HepG2 (cell line): ENCODE measurements around the gene SELENOI. TPM values are rescaled to one million over a fixed set of nuclear protein-coding genes. Genes with fewer than 3 reads are reported as not detected.
"Not testable (repeated sequence)": the region's sequence is repeated elsewhere in the genome, so short reads cannot be mapped to it uniquely, and the experiment has no call there.

Source experiments
- ATAC-seq: fragments of 200-7000 bp; cut with Tn5 transposase; 3 replicates; pipeline ENCODE4 v1.9.1; 2020; ENCODE audit warnings: mild to moderate bottlenecking, moderate library complexity
- BruUV-seq: library from RNA; stranded (reverse); fragments of 400-500 nt; replicated peaks from 2 replicates; lab custom pipeline; 2021; lab: Mats Ljungman, UMichigan
- CTCF ChIA-PET: fragments of 300-600 bp; formaldehyde crosslinking; extraction: SDS; loops from one replicate; lab custom pipeline; 2021; ENCODE audit warnings: low total read pairs, inconsistent platforms, low intra/inter-chr PET ratio; lab: Yijun Ruan, JAX
- POLR2A ChIA-PET: fragments of 350-600 bp; sonication (Branson Sonifier 250); formaldehyde crosslinking; loops from one replicate; lab custom pipeline; 2020; ENCODE audit warnings: antibody characterized with exemption, inconsistent platforms; lab: Yijun Ruan, JAX
- DNase-seq: peaks from one replicate; pipeline ENCODE4 v3.0.0-alpha.2; 2015; ENCODE audit warnings: low spot score
- FAIRE-seq: peaks from 3 replicates; lab custom pipeline; 2011; peaks lifted over from hg19 to GRCh38; lab: Jason Lieb, UNC
- H2AFZ ChIP-seq: one replicate; pipeline ENCODE4 v1.6.1; 2011; ENCODE audit warnings: low read length, inconsistent platforms
- H3K27ac ChIP-seq: fragments of 300-600 bp; 3 replicates; pipeline ENCODE4 v1.8.0; 2011; ENCODE audit warnings: mixed run types, mild to moderate bottlenecking, mixed read lengths, low read length, inconsistent platforms; ENCODE audit not compliant: insufficient read depth; ENCODE audit errors: extremely low read length
- H3K27me3 ChIP-seq, 2 experiments: fragments of 200-600 bp in 1 of 2; 2 replicates in 1 of 2; 3 replicates in 1 of 2; pipeline versions ENCODE4 v1.6.0 to v1.8.0; 2011; ENCODE audit warnings: low read length in 2 of 2, mild to moderate bottlenecking in 2 of 2, moderate library complexity in 2 of 2, inconsistent platforms in 1 of 2; ENCODE audit not compliant: insufficient read depth in 2 of 2, control insufficient read depth in 1 of 2
- H3K36me3 ChIP-seq, 2 experiments: fragments of 200-600 bp in 1 of 2; replicated peaks in 1 of 2; 2 replicates in 1 of 2; 3 replicates in 1 of 2; pipeline versions ENCODE4 v1.5.1 to v1.8.0; 2011; ENCODE audit warnings: low read length in 2 of 2, inconsistent platforms in 1 of 2; ENCODE audit not compliant: insufficient read depth in 2 of 2, control insufficient read depth in 1 of 2
- H3K4me1 ChIP-seq: 2 replicates; pipeline ENCODE4 v1.5.1; 2012; ENCODE audit warnings: low read length, inconsistent platforms; ENCODE audit not compliant: insufficient read depth
- H3K4me2 ChIP-seq: 2 replicates; pipeline ENCODE4 v1.6.0; 2011; ENCODE audit warnings: low read depth, low read length, inconsistent platforms
- H3K4me3 ChIP-seq, 3 experiments: fragments of 200-600 bp in 1 of 3; sonication (generic), shearing (Covaris generic) in 1 of 3; replicated peaks in 1 of 3; 2 replicates each; pipeline ENCODE4 v1.5.1; 2011 to 2016; ENCODE audit warnings: low read length in 3 of 3, inconsistent platforms in 2 of 3, low read depth in 2 of 3, mild to moderate bottlenecking in 2 of 3, control low read depth in 1 of 3, mixed read lengths in 1 of 3; ENCODE audit not compliant: insufficient read depth in 1 of 3
- H3K79me2 ChIP-seq: one replicate; pipeline ENCODE4 v1.6.1; 2011; ENCODE audit warnings: low read length, inconsistent platforms; ENCODE audit not compliant: insufficient read depth
- H3K9ac ChIP-seq: 2 replicates; pipeline ENCODE4 v1.6.0; 2011; ENCODE audit warnings: mild to moderate bottlenecking, low read depth, low read length, inconsistent platforms; ENCODE audit not compliant: insufficient read depth
- H3K9me3 ChIP-seq: 2 replicates; pipeline ENCODE4 v1.5.1; 2012; ENCODE audit warnings: mild to moderate bottlenecking, low read length
- H4K20me1 ChIP-seq: 2 replicates; pipeline ENCODE4 v1.6.0; 2011; ENCODE audit warnings: inconsistent platforms, mild to moderate bottlenecking, low read length, moderate library complexity; ENCODE audit not compliant: insufficient read depth
- GFI1 ChIP-seq: sonication (generic); formaldehyde crosslinking; IDR thresholded peaks from 2 replicates; pipeline ENCODE4 v1.5.0; 2020; ENCODE audit warnings: missing genetic modification reagents, mild to moderate bottlenecking, borderline replicate concordance
- HDAC1 ChIP-seq: sonication (generic); formaldehyde crosslinking; IDR thresholded peaks from 2 replicates; pipeline ENCODE4 v1.5.1; 2020; ENCODE audit warnings: mild to moderate bottlenecking, missing genetic modification reagents
- SALL1 ChIP-seq: sonication (generic); formaldehyde crosslinking; IDR thresholded peaks from 2 replicates; pipeline ENCODE4 v1.8.0; 2022; ENCODE audit warnings: mild to moderate bottlenecking, missing genetic modification reagents
- WGBS: methylation state at CpG from one replicate; pipeline ENCODE4 v1.1.6; 2017; ENCODE audit warnings: low lambda C conversion rate; 5-methylcytosine and 5-hydroxymethylcytosine counted together
- in situ Hi-C: cut with HindIII; loops from 2 replicates; pipeline ENCODE4 v1.10.0; 2017; ENCODE audit warnings: low pct_unique_long_range_greater_than_20kb; ENCODE audit not compliant: extremely low pct_ligation_motif_present
- intact Hi-C: fragments of 100-400 bp; cut with micrococcal nuclease; formaldehyde crosslinking; loops from one replicate; pipeline ENCODE4 v1.10.0; 2022; ENCODE audit not compliant: unreplicated experiment
- polyA plus RNA-seq, 8 experiments: library from polyadenylated mRNA; depleted of rRNA in 3 of 8; stranded (reverse) in 7 of 8; unstranded in 1 of 8; fragments of >200 nt; fragmentation: Illumina TruSeq in 4 of 8; extraction: Trizol in 4 of 8; gene quantifications; 2 replicates each; pipeline versions ENCODE4 v1.2.1 to v1.2.3, GENCODE V29; 2011 to 2016; ENCODE audit warnings: low read depth in 4 of 8, missing spikeins in 1 of 8, mixed read lengths in 1 of 8; ENCODE audit not compliant: insufficient read depth in 1 of 8
- total RNA-seq, 5 experiments: library from RNA; depleted of rRNA; stranded (reverse); fragments of >200 nt; fragmentation: Illumina TruSeq; extraction: Trizol; gene quantifications; 2 replicates each; pipeline ENCODE4 v1.2.3, GENCODE V29; 2016; ENCODE audit warnings: low read depth in 1 of 5
- TF ChIP-seq, protein P1 (sequence below): sonication (generic); formaldehyde crosslinking; IDR thresholded peaks from 2 replicates; pipeline ENCODE4 v1.4.0; 2020; ENCODE audit warnings: mild to moderate bottlenecking, missing genetic modification reagents
- TF ChIP-seq, protein P2 (sequence below): sonication (generic); formaldehyde crosslinking; conservative IDR thresholded peaks from 2 replicates; pipeline ENCODE4 v1.8.1; 2023; ENCODE audit warnings: missing genetic modification reagents
- TF ChIP-seq, protein P3 (sequence below): sonication (generic); formaldehyde crosslinking; IDR thresholded peaks from 2 replicates; pipeline ENCODE4 v1.5.0; 2020; ENCODE audit warnings: mild to moderate bottlenecking, missing genetic modification reagents

Gene SELENOI
- total and polyA plus RNA-seq, 2 of the 13 experiments (the other 11 are each of a cell fraction or from before 2014, with no cell fraction given) = 27.7 to 60.3 TPM

DNA sequence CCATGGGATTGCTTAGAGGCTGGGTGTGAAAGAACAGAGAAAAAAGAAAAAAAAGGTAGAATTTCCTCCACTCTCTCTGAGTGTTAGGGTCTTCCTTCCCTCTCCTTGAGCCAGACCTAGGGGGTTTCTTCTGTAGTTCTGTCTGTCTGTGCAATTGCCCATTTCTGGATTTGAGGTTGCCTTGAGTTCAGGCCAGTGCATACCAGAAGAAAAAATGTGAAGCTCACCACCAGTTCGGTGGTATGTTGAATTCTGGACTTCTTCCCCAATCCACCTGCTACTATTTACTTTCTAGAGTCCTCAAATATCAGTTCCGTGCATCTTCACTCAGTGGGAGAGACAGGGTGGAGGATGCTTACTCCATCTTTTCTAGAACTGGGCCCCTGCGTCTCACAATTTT lies 15.3 kb upstream of the SELENOI start:
- peak; percentile 44 for FAIRE-seq
- peaks cover 30% of the 10 kb centered on the region for H3K4me1 ChIP-seq
- ATAC-seq = peak; percentile 37
- intact Hi-C loops = loop anchor here (1.0 to 5.0 kb wide), 3 partner anchors 14 to 127 kb away; no protein-coding TSS in a partner anchor
- no peaks in the 10 kb centered on the region for H4K20me1 ChIP-seq
- ChIA-PET CTCF (interaction anchor here (0.7 to 1.8 kb wide), 4 partner anchors 15 to 379 kb away, joined by 3 to 10 read pairs (median 6); no protein-coding TSS in a partner anchor), POLR2A (interaction anchor here (1.4 kb wide), 1 partner anchor 15 kb away, joined by 7 read pairs; the partner anchor contains the start of gene SELENOI)
- H3K27ac ChIP-seq = no peak overlapping the region
- WGBS = 20% methylated on average over 3 of the region's 3 CpGs
- no peak overlapping the region for H2AFZ ChIP-seq
- H3K27me3 ChIP-seq = no peaks in the 10 kb centered on the region; a peak in 1 of 5 replicates
- no peak overlapping the region for H3K9ac ChIP-seq
- in situ Hi-C loops = loop anchor here (5.0 to 25.0 kb wide), 2 partner anchors 93 to 343 kb away; partner anchors contain the start of gene KIF3C
- H3K79me2 ChIP-seq = no peaks in the 10 kb centered on the region
- TF ChIP-seq, protein P1, sequence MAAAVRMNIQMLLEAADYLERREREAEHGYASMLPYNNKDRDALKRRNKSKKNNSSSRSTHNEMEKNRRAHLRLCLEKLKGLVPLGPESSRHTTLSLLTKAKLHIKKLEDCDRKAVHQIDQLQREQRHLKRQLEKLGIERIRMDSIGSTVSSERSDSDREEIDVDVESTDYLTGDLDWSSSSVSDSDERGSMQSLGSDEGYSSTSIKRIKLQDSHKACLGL = no peak
- 0 out of 2 replicates have a peak, but pooled peaks have one; percentile 29 for TF ChIP-seq HDAC1 (CRISPR knock-in tag)
- TF ChIP-seq, protein P2, sequence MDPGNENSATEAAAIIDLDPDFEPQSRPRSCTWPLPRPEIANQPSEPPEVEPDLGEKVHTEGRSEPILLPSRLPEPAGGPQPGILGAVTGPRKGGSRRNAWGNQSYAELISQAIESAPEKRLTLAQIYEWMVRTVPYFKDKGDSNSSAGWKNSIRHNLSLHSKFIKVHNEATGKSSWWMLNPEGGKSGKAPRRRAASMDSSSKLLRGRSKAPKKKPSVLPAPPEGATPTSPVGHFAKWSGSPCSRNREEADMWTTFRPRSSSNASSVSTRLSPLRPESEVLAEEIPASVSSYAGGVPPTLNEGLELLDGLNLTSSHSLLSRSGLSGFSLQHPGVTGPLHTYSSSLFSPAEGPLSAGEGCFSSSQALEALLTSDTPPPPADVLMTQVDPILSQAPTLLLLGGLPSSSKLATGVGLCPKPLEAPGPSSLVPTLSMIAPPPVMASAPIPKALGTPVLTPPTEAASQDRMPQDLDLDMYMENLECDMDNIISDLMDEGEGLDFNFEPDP (CRISPR knock-in tag) = 0 out of 2 replicates have a peak, but pooled peaks have one; percentile 54
- H3K4me2 ChIP-seq = peak overlapping the region; percentile 41
- no peaks in the 10 kb centered on the region for H3K9me3 ChIP-seq
- no peak overlapping the region for H3K4me3 ChIP-seq
- no peaks in the 10 kb centered on the region for H3K36me3 ChIP-seq
- no peak for DNase-seq
- no TSS peak for BruUV-seq

DNA sequence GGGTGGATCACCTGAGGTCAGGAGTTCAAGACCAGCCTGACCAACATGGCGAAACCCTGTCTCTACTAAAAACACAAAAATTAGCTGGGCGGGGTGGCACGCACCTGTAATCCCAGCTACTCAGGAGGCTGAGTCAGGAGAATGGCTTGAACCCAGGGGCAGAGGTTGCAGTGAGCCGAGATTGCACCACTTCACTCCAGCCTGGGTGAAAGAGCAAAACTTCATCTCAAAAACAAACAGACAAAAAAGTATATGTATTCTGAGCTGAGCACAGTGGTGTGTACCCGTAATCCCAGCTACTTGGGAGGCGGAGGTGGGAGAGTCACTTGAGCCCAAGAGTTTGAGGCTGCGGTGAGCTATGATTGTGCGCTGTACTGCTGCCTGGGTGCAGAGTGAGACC lies 14.6 kb upstream of the SELENOI start:
- BruUV-seq, H3K9me3 ChIP-seq, H3K4me2 ChIP-seq, H3K27me3 ChIP-seq, DNase-seq, H2AFZ ChIP-seq, H3K36me3 ChIP-seq, H3K27ac ChIP-seq, H3K9ac ChIP-seq, ATAC-seq, H3K4me3 ChIP-seq, H3K79me2 ChIP-seq, H4K20me1 ChIP-seq, FAIRE-seq: not testable (repeated sequence)
- WGBS = 48% methylated on average over 8 of the region's 8 CpGs
- ChIA-PET POLR2A (interaction anchor here (1.4 kb wide), 1 partner anchor 15 kb away, joined by 7 read pairs; the partner anchor contains the start of gene SELENOI), CTCF (interaction anchor here (1.8 kb wide), 1 partner anchor 138 kb away, joined by 4 read pairs; no protein-coding TSS in a partner anchor)
- peaks cover 30% of the 10 kb centered on the region for H3K4me1 ChIP-seq
- intact Hi-C loops (loop anchor here (2.0 to 5.0 kb wide), 2 partner anchors 15 to 126 kb away; no protein-coding TSS in a partner anchor), in situ Hi-C loops (loop anchor here (5.0 to 25.0 kb wide), 2 partner anchors 94 to 344 kb away; partner anchors contain the start of gene KIF3C)
- TF ChIP-seq SALL1 (CRISPR knock-in tag) (peak; percentile 39; the same call in 1 of the 2 replicates), GFI1 (CRISPR knock-in tag) (0 out of 2 replicates have a peak, but pooled peaks have one; percentile 25)
- TF ChIP-seq, protein P3, sequence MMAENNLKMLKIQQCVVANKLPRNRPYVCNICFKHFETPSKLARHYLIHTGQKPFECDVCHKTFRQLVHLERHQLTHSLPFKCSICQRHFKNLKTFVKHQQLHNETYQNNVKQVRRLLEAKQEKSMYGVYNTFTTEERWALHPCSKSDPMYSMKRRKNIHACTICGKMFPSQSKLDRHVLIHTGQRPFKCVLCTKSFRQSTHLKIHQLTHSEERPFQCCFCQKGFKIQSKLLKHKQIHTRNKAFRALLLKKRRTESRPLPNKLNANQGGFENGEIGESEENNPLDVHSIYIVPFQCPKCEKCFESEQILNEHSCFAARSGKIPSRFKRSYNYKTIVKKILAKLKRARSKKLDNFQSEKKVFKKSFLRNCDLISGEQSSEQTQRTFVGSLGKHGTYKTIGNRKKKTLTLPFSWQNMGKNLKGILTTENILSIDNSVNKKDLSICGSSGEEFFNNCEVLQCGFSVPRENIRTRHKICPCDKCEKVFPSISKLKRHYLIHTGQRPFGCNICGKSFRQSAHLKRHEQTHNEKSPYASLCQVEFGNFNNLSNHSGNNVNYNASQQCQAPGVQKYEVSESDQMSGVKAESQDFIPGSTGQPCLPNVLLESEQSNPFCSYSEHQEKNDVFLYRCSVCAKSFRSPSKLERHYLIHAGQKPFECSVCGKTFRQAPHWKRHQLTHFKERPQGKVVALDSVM (CRISPR knock-in tag) = peak; percentile 95
